ENCODE data around the gene NAA35. TPM values are rescaled to one million over a fixed set of nuclear protein-coding genes. Genes with fewer than 3 reads are reported as not detected.

NAA35 gene
- total RNA-seq, 4 donors from 2014 or later, result 16.4 to 20.8 (median 18.1) TPM

DNA sequence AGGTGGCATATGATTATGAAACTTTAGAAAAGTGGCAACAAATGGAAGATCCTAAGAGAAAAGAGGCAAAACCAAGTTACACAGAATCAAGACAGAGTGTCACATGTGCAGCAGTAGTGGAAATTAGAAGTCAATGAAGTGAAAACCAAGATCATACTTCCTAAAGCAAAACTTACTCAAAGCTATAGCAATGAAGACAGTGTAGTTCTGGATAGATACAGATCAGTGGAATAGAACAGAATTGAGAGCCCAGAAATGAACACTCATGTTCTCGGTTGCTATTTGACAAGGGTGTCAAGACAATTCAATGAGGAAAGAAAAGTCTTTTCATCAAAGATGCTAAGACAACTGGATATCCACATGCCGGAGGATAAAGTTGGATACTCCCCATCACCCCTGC, 43.5 kb downstream of the NAA35 start:
- DNase-seq (ENCODE audit: extremely low spot score), result no peak
- intact Hi-C loops (cut with DNase I), result no loop called here
- no peak overlapping the region for H3K4me3 ChIP-seq
- 95% methylated on average over 2 of the region's 2 CpGs for WGBS
- H3K27ac ChIP-seq (replicated peaks in 1 of 4), result no peak overlapping the region
- H3K36me3 ChIP-seq, result peaks cover 5 to 46% (median 27%) of the 10 kb centered on the region in 4 donors
- H3K4me1 ChIP-seq, result peaks cover 5 to 13% (median 7%) of the 10 kb centered on the region in 4 donors
- no peak for TF ChIP-seq POLR2A (IDR thresholded peaks at IDR 0.05; ENCODE audit: low read depth)
- no peak for TF ChIP-seq POLR2AphosphoS5 (IDR thresholded peaks at IDR 0.05)
- TF ChIP-seq EP300 (IDR thresholded peaks at IDR 0.05), result no peak
- TF ChIP-seq, protein P1, sequence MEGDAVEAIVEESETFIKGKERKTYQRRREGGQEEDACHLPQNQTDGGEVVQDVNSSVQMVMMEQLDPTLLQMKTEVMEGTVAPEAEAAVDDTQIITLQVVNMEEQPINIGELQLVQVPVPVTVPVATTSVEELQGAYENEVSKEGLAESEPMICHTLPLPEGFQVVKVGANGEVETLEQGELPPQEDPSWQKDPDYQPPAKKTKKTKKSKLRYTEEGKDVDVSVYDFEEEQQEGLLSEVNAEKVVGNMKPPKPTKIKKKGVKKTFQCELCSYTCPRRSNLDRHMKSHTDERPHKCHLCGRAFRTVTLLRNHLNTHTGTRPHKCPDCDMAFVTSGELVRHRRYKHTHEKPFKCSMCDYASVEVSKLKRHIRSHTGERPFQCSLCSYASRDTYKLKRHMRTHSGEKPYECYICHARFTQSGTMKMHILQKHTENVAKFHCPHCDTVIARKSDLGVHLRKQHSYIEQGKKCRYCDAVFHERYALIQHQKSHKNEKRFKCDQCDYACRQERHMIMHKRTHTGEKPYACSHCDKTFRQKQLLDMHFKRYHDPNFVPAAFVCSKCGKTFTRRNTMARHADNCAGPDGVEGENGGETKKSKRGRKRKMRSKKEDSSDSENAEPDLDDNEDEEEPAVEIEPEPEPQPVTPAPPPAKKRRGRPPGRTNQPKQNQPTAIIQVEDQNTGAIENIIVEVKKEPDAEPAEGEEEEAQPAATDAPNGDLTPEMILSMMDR (IDR thresholded peaks at IDR 0.05), result no peak
- H3K27me3 ChIP-seq, result no peaks in the 10 kb centered on the region
- no peaks in the 10 kb centered on the region for H3K9me3 ChIP-seq

DNA sequence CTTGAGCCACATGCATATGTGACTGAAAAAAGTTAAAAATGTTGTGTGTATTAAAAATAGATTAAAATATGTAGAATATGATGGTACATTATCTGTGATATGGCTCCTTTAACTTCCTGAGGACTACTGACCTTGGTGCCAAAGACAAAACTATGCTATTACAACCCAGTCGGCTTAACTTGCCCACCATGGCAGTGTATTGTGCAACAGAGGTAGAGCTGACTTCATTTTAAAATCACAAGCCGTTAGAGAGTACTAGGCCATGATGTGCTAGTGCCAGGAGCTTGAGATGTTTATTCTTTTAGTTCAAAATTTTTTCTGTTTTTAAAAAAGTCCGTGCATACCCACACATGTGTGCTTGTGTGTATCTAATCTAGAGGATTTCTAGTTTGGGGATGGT, 46.3 kb downstream of the NAA35 start:
- no peak overlapping the region for H3K4me3 ChIP-seq
- peaks cover 0 to 27% (median 15%) of the 10 kb centered on the region in 4 donors for H3K36me3 ChIP-seq
- peaks cover 0 to 7% (median 2%) of the 10 kb centered on the region in 4 donors for H3K4me1 ChIP-seq
- H3K9me3 ChIP-seq, result no peaks in the 10 kb centered on the region
- H3K27ac ChIP-seq (replicated peaks in 1 of 4), result no peak overlapping the region
- WGBS, result 81% methylated on average over 3 of the region's 3 CpGs
- intact Hi-C loops (cut with DNase I), result no loop called here
- no peak for DNase-seq (ENCODE audit: extremely low spot score)
- H3K27me3 ChIP-seq, result no peaks in the 10 kb centered on the region
- TF ChIP-seq EP300 (IDR thresholded peaks at IDR 0.05), result no peak
- TF ChIP-seq POLR2A (IDR thresholded peaks at IDR 0.05; ENCODE audit: low read depth), result no peak
- TF ChIP-seq, protein P1 (IDR thresholded peaks at IDR 0.05), result no peak
- TF ChIP-seq POLR2AphosphoS5 (IDR thresholded peaks at IDR 0.05), result no peak

DNA sequence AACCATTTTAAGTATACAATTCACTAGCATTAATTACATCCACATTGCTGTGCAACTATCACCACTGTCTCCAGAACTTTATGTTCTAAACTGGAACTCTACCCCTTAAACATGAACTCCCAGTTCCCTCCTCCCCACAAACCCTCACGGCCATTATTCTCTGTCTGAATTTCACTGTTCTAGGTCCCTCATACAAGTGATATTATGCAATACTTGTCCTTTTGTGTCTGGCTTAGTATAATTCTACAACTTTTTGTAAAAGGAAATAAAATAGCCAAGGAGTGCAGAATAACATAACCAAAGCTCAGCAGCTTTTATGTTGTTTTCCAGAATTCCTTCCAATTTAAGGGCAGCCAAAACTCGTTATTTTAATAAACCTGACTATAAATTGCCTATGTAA, 53.2 kb downstream of the NAA35 start:
- H3K4me3 ChIP-seq, result no peak overlapping the region
- TF ChIP-seq EP300 (IDR thresholded peaks at IDR 0.05), result no peak
- no peak for TF ChIP-seq POLR2AphosphoS5 (IDR thresholded peaks at IDR 0.05)
- TF ChIP-seq POLR2A (IDR thresholded peaks at IDR 0.05; ENCODE audit: low read depth), result no peak
- TF ChIP-seq, protein P1 (IDR thresholded peaks at IDR 0.05), result no peak
- no peaks in the 10 kb centered on the region for H3K27me3 ChIP-seq
- DNase-seq (ENCODE audit: extremely low spot score), result no peak
- H3K9me3 ChIP-seq, result no peaks in the 10 kb centered on the region
- 90% methylated on average over 2 of the region's 2 CpGs for WGBS
- H3K4me1 ChIP-seq, result no peaks in the 10 kb centered on the region
- intact Hi-C loops (cut with DNase I), result no loop called here
- no peak overlapping the region for H3K27ac ChIP-seq (replicated peaks in 1 of 4)
- H3K36me3 ChIP-seq, result peaks cover 10 to 27% (median 17%) of the 10 kb centered on the region in 4 donors

DNA sequence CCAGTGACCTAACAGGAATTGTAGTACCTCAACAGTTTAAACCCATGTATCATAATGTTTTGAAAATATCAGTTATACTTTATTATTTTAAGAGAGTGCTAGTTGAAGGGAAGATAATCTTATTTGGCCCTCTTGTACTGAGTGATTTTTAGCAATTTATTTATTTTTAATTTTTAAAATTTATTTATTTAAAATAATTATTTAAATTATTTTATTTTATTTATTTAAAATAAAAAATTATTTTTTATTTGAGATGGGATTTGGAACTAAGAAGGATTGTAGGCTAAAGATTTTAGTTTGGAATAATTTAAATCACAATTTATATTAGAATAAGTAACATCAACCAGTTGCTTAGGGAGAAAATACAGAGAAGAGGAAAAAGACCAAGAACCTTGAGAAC, 54.2 kb downstream of the NAA35 start:
- intact Hi-C loops (cut with DNase I), result no loop called here
- no peak for TF ChIP-seq POLR2AphosphoS5 (IDR thresholded peaks at IDR 0.05)
- TF ChIP-seq POLR2A (IDR thresholded peaks at IDR 0.05; ENCODE audit: low read depth), result no peak
- TF ChIP-seq EP300 (IDR thresholded peaks at IDR 0.05), result no peak
- TF ChIP-seq, protein P1 (IDR thresholded peaks at IDR 0.05), result no peak
- Histone ChIP-seq H3K27me3 (no peaks in the 10 kb centered on the region), H3K9me3 (no peaks in the 10 kb centered on the region), H3K4me1 (no peaks in the 10 kb centered on the region), H3K36me3 (peaks cover 10 to 29% (median 20%) of the 10 kb centered on the region in 4 donors), H3K27ac (replicated peaks in 1 of 4) (no peak overlapping the region), H3K4me3 (no peak overlapping the region)
- no peak for DNase-seq (ENCODE audit: extremely low spot score)

DNA sequence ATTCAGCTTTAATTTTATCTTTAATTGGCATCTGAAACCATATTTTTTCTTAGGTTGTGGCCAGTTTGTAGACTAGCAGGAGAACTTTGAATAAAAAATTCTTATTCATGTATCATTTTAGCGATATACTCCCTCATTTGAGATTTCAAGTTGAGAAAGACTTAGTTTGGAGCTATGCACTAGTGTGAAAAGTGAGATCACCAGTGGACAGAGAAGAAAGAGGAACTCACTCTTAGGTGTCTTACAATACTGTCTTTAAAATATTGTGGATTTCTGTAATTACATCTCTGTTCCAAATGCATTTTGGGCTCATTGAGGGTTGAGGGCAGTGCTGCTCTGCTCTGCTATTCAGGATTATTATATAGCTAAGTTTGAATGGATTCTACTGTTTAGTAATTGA, 54.7 kb downstream of the NAA35 start:
- Histone ChIP-seq H3K27ac (replicated peaks in 1 of 4) (no peak overlapping the region), H3K27me3 (no peaks in the 10 kb centered on the region), H3K36me3 (peaks cover 10 to 30% (median 22%) of the 10 kb centered on the region in 4 donors), H3K4me1 (no peaks in the 10 kb centered on the region), H3K4me3 (no peak overlapping the region), H3K9me3 (no peaks in the 10 kb centered on the region)
- WGBS, result 100% methylated on average over 1 of the region's 1 CpG
- intact Hi-C loops (cut with DNase I), result no loop called here
- TF ChIP-seq POLR2AphosphoS5 (IDR thresholded peaks at IDR 0.05) (no peak), EP300 (IDR thresholded peaks at IDR 0.05) (no peak), POLR2A (IDR thresholded peaks at IDR 0.05; ENCODE audit: low read depth) (no peak)
- TF ChIP-seq, protein P1 (IDR thresholded peaks at IDR 0.05), result no peak
- DNase-seq (ENCODE audit: extremely low spot score), result no peak
